Stimulated activated CD8-positive, alpha-beta memory T cell treated with anti-CD3 and anti-CD28 coated beads, Interleukin-12 subunit alpha, Interleukin-12 subunit beta, amount 100 ng/mL, for 1 hour (primary cell): Measurements from ENCODE around the gene JPH4.
"Not testable (repeated sequence)": the region's sequence is repeated elsewhere in the genome, so short reads cannot be mapped to it uniquely, and the experiment has no call there.

Experiments used
- DNase-seq: peaks from one replicate; pipeline ENCODE4 v3.0.0-alpha.2; 2020; ENCODE audit warnings: low read depth

JPH4 gene

DNA sequence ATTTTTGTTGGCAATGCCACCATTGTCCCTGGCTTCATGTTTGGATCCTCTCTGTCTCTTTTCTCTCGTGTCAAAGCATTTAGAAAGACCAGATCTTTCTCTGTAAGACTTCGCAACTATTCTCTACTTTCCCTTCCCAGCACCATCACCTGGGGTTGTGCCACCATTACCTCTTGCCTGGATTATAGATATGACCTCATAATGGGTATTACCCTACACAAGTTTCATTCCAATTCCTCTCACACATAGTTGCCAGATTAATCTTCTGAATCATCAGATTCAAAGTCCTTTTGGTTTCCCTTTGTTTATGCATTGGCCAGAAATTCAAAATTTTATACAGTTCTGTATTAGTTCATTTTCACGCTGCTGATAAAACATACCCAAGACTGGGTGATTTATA is 30.4 kb upstream of the JPH4 start:
- no peak for DNase-seq

DNA sequence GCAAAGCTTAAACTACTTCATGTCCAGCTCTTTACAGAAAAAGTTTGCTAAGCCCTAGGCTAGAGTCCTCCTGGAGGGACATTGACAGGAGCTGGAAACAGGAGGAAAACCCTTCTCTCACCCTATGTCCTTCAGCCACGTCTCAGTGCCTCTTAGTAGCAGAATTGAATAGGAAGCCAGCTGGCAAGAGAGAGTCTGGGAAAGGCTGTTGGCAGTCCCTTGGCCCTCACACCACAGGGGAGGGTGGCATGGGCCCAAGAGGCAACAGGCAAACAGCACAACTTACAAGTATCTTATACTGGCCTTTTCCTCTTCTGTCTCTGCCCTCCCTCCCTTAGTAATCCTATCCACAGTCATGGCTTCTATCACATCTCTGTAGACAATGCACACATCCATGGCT is 29.9 kb upstream of the JPH4 start:
- no peak for DNase-seq

DNA sequence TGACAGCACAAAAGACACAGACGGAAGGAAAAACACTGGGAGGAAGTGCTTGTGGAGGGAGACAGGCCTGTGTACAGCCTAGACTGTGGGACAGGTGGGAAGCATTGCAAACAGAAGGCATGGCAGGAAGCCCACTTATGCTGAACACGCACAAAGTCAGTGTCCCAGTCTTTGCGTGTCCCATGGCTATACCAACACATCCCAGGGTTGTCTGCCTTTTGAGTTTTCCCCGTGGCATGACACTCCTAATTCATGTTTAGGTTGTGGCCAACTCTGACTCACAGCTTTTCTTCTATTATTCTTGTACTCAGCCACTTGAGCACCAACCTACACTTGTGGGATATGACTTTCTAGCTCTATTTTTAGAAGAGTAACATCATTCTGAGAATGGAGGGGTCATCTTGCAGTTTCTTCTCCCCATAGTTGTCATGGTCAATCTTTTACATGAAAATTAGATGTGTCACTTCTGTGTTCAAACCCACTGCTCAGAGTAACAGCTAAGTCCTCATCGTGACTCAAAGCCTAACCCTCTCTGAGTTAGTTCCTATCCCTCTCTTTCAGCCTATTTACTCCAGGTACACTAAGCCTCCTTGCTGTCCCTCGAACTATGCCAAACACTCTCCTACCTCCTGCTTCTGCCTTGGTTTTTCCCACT is 27.5 kb upstream of the JPH4 start:
- DNase-seq, result no peak

DNA sequence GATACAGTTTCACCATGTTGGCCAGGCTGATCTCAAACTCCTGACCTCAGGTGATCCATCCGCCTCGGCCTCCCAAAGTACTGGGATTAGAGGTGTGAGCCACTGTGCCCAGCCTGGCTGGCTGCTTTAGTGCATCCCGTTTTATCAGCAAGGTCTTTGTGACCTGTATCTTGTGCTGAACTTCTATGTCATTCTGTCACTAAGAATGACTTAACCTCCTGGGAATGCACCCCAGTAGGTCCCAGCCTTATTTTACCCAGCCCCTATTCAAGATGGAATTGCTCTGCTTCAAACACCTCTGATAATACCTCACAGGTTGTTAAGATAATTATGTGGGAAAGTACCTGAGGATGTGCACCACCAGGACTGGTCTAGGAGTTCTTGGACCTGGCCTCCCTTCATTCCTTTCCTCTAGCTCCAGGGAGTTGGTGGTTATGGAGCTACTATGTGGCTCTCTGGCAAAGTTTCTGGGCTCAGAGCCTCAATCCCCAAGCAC is 26.1 kb upstream of the JPH4 start:
- no peak for DNase-seq

- DNase-seq, result no peak
Observed at GRCh38 chr14:23604148-23604547, 25.6 kb upstream of the JPH4 start.

- DNase-seq, result no peak
Observed at GRCh38 chr14:23603103-23603502, 24.5 kb upstream of the JPH4 start.

DNA sequence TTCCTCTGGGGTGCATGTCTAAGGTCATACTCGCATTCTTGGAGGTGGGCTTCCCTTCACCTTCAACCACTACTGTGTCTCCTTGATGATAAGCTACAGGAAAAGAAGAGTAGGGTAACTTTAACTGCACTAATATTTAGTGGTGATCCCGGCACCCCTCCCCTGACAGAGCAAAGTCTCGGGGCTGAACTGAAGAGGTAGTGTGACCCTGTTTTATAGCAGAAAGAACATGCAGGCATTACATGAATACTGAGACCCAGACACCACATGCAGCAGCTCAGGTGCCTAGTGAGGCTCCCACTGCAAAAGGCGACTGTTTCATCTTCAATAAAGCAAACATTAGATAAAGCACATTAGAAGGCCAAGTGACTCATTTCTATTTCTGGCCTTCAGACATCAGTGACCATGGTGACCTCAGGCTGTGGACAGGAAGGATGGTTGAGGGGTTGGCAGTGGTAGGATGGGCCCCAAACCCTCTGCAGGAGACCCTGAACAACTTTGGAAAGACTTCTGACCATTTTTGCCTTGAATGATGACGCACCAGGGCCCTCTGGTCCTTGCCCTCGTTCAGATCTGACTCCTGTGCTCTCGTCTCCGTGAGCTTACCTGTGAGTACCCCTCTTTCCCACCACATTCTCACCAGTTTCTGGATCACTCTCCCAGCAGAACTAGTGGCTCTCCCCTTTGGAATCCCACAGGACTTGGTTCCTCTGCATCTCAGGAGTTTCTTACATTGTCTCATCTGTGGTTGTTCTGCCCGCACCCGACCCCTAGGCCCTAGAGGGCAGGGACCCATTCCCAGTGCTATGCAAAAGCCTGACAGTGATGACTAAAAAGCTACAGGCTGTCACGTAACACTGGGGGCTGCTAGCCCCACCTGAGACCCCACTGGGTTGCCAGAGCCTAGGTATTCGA is 23.8 kb upstream of the JPH4 start:
- DNase-seq, result no peak

GRCh38 chr14:23601845-23602180 is 23.2 kb upstream of the JPH4 start:
- DNase-seq, result no peak

DNA sequence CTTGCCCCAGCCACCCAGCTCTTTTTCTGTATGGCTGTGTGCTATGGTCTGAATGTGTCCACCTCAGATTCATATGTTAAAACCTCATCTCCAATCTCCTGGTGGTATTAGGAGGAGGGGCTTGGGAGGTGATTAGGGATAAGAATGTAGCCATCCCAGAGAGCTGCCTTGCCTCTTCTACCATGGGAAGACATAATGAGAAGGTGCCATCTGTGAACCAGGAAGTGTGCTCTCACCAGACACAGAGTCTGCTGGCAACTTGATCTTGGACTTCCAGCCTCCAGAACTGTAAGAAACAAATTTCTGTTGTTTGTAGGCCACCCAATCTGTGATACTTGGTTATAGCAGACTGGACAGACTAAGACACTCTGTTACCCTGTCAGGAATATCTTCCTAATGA is 22.8 kb upstream of the JPH4 start:
- DNase-seq, result no peak

GRCh38 chr14:23600806-23601205 is 22.2 kb upstream of the JPH4 start:
- DNase-seq, result no peak

- no peak for DNase-seq
Observed at GRCh38 chr14:23600322-23600707, 21.7 kb upstream of the JPH4 start.

DNA sequence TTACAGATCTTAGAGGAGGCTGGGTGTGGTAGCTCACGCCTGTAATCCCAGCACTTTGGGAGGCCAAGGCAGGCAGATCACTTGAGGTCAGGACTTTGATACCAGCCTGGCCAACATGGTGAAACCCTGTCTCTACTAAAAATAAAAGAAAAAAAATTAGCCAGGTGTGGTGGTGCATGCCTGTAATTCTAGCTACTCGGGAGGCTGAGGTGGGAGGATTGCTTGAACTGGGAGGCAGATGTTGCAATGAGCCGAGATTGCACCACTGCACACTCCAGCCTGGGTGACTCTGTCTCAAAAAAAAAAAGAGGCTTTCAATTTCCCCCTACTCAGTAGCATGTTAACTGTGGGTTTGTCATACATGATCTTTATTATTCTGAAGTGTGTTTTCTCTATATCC is 15.6 kb upstream of the JPH4 start:
- not testable (repeated sequence) for DNase-seq

- DNase-seq, result no peak
Observed at GRCh38 chr14:23590198-23590597, 11.6 kb upstream of the JPH4 start.

DNA sequence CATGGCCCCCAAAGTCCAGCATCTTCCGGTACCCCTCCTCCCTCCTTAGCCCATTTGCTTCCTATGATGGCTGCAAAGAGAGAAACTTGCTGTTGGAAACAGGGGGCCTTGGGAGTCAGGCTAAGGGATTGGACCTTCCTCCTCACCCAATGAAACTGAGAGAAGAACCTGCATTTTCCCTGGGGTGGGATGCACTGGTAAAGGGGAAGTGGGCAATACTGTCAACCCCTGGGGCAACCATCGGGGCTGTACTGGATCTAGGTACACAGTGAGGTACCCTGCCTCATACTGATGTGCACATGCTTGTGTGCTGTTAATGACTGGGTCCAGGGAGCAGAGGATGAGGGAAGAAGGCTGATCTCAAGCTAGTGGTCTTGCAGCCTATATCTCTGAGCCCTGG is 11.0 kb upstream of the JPH4 start:
- DNase-seq, result no peak

GRCh38 chr14:23588884-23589598 is 10.5 kb upstream of the JPH4 start:
- DNase-seq, result peak; percentile 53

DNA sequence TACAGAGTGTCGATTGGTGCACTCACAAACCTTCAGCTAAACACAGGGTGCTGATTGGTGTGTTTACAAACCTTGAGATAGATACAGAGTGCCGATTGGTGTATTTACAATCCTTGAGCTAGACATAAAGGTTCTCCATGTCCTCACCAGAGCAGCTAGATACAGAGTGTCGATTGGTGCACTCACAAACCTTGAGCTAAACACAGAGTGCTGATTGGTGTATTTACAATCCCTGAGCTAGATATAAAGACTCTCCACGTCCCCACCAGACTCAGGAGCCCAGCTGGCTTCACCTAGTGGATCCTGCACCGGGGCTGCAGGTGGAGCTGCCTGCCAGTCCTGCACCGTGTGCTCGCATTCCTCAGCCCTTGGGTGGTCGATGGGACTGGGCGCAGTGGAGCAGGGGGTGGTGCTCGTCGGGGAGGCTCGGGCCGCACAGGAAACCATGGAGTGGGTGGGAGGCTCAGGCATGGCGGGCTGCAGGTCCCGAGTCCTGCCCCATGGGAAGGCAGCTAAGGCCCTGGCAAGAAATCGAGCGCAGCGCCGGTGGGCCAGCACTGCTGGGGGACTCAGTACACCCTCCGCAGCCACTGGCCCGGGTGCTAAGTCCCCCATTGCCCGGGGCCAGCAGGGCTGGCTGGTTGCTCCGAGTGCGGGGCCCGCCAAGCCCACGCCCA is 6.1 kb upstream of the JPH4 start:
- DNase-seq, result not testable (repeated sequence)

- not testable (repeated sequence) for DNase-seq
Observed at GRCh38 chr14:23583761-23584526, 5.4 kb upstream of the JPH4 start.

GRCh38 chr14:23582906-23583760 is 4.5 kb upstream of the JPH4 start:
- DNase-seq, result no peak

GRCh38 chr14:23580948-23581281 is 2.3 kb upstream of the JPH4 start:
- no peak for DNase-seq

GRCh38 chr14:23580152-23580926 is 1.7 kb upstream of the JPH4 start:
- no peak for DNase-seq
